BE2C (cell line): ENCODE results near the gene GRIN2A.

Experiments used
- DNase-seq: peaks from one replicate; pipeline ENCODE4 v3.0.0-alpha.2; 2020
- H3K27me3 ChIP-seq: fragments of 250-450 bp; sonication (Bioruptor Pico); 2 replicates; pipeline ENCODE4 v1.5.1; 2020; ENCODE audit warnings: mild to moderate bottlenecking
- H3K36me3 ChIP-seq: fragments of 250-450 bp; sonication (Bioruptor Pico); 2 replicates; pipeline ENCODE4 v1.5.1; 2020; ENCODE audit warnings: mild to moderate bottlenecking
- H3K4me1 ChIP-seq: fragments of 250-450 bp; sonication (Bioruptor Pico); 2 replicates; pipeline ENCODE4 v1.5.1; 2020
- H3K4me3 ChIP-seq: 2 replicates; pipeline ENCODE4 v1.5.1; 2011; ENCODE audit warnings: low read depth, low read length
- H3K9me3 ChIP-seq: fragments of 250-450 bp; sonication (Bioruptor Pico); 2 replicates; pipeline ENCODE4 v1.5.1; 2020
- CTCF ChIP-seq: IDR thresholded peaks from 2 replicates; pipeline ENCODE4 v1.5.1; 2012; ENCODE audit warnings: mild to moderate bottlenecking, low read depth, low read length

The GRIN2A gene

GRCh38 chr16:9874219-9874618 lies 308.0 kb downstream of the GRIN2A start:
- no peak for DNase-seq
- Histone ChIP-seq H3K4me3 (no peak overlapping the region), H3K4me1 (no peaks in the 10 kb centered on the region), H3K9me3 (no peaks in the 10 kb centered on the region; the same call in 1 of the 2 replicates), H3K27me3 (no peaks in the 10 kb centered on the region), H3K36me3 (no peaks in the 10 kb centered on the region)
- TF ChIP-seq CTCF, result no peak

DNA sequence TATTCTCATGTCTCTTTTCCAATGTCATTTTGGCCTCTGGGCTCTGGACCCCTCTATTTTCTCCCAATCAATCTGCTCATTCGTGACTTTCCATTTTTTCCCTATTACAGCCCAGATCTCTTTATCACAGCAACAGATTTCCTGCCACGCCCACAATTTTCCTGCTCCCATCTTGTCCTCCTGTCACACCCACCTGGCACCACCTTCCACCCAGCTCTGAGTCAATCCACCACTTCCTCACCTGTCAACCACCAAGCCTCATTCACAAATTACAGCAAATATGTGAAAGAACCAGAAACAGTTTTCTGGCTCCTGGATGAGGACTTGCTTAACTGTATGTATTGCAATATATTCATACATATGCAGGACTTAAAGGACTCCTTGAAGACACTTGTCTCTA lies 311.3 kb downstream of the GRIN2A start:
- Histone ChIP-seq H3K27me3 (no peaks in the 10 kb centered on the region), H3K9me3 (no peaks in the 10 kb centered on the region; the same call in 1 of the 2 replicates), H3K4me3 (no peak overlapping the region), H3K36me3 (no peaks in the 10 kb centered on the region), H3K4me1 (no peaks in the 10 kb centered on the region)
- no peak for TF ChIP-seq CTCF
- no peak for DNase-seq

DNA sequence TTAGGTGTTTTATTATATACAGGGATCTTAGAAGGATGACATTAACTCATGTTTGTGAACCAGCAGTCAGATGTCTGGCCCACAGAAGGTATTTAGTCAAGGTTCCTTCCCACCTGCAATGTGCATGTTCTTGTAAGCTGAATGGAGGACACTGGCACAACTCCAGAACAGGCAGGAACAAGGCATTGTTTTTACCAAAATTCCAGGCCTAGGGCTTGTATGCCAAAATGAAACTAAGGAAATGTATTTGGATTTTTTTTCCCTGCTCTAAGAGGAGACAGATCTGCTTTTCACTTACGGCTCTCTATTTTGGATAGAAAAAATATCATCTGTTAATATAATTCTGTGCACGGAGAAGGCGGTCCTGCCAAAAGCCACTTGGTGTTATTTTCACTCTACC lies 312.5 kb downstream of the GRIN2A start:
- no peak for TF ChIP-seq CTCF
- Histone ChIP-seq H3K4me1 (no peaks in the 10 kb centered on the region), H3K4me3 (no peak overlapping the region), H3K36me3 (no peaks in the 10 kb centered on the region), H3K9me3 (no peaks in the 10 kb centered on the region), H3K27me3 (no peaks in the 10 kb centered on the region)
- no peak for DNase-seq

DNA sequence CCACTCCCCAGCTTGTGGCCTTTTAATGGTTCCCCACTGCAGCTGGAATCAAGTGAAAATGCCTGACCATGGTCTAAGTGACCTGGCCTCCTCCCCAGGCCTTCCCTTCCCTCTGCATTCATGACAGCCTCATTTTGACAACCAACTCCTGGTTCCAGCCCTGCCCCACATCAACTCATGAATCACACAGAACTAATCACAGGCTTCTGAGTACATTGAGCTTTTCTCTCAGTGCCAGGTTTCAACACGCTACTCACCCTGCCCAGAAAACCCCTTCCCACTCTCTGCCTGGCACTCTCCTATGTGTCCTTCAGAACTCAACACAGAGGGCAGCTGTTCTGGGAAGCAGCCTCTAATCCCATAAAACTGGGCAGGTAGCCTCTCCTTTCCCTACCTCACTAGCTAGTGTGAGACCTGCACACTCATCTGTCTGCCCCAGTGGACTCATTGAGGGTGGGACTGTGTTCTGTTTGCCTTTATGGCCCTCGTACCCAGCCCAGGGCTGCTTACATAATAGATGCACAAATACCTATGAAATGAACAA lies 313.6 kb downstream of the GRIN2A start:
- H3K9me3 ChIP-seq, result no peaks in the 10 kb centered on the region
- no peaks in the 10 kb centered on the region for H3K27me3 ChIP-seq
- H3K4me1 ChIP-seq, result no peaks in the 10 kb centered on the region
- no peaks in the 10 kb centered on the region for H3K36me3 ChIP-seq
- no peak for DNase-seq
- no peak for TF ChIP-seq CTCF
- no peak overlapping the region for H3K4me3 ChIP-seq

- Histone ChIP-seq H3K27me3 (no peaks in the 10 kb centered on the region), H3K9me3 (no peaks in the 10 kb centered on the region)
- TF ChIP-seq CTCF, result no peak
These were observed 315.1 kb downstream of the GRIN2A start for GRCh38 chr16:9867176-9867575.

DNA sequence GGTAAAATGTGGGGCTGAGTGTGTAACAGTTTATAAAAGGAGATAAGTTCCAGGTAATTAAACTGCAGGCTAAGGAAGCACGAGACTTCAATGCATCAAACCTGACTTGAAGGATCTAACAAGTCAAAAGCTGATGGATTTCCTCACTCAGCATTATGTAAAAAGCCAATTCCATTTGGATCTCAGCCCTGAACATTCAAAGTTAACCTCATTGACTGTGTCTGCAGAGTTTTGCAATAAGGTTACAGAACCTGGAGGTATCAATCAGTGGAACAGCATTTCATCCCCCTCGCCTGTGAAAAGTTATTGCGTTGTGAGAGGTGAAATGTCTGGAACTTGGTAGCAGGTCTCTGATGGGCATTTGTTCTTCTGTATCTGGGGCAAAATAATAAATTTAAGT lies 317.8 kb downstream of the GRIN2A start:
- no peaks in the 10 kb centered on the region for H3K36me3 ChIP-seq
- H3K9me3 ChIP-seq, result no peaks in the 10 kb centered on the region
- no peaks in the 10 kb centered on the region for H3K27me3 ChIP-seq
- no peaks in the 10 kb centered on the region for H3K4me1 ChIP-seq
- no peak overlapping the region for H3K4me3 ChIP-seq
- no peak for TF ChIP-seq CTCF
- DNase-seq, result no peak

More at GRCh38 chr16:9867176-9867575, 315.1 kb downstream of the GRIN2A start:
- Histone ChIP-seq H3K4me3 (no peak overlapping the region), H3K4me1 (no peaks in the 10 kb centered on the region), H3K36me3 (no peaks in the 10 kb centered on the region)
- no peak for DNase-seq
